HG02798 (cell line): ENCODE results near the gene EPN1.

Experiments
- ATAC-seq: cut with Tn5 transposase; IDR thresholded peaks from one replicate; pipeline ENCODE4 v1.9.1; 2021; ENCODE audit warnings: mild to moderate bottlenecking; ENCODE audit not compliant: unreplicated experiment, poor library complexity

EPN1 gene

DNA sequence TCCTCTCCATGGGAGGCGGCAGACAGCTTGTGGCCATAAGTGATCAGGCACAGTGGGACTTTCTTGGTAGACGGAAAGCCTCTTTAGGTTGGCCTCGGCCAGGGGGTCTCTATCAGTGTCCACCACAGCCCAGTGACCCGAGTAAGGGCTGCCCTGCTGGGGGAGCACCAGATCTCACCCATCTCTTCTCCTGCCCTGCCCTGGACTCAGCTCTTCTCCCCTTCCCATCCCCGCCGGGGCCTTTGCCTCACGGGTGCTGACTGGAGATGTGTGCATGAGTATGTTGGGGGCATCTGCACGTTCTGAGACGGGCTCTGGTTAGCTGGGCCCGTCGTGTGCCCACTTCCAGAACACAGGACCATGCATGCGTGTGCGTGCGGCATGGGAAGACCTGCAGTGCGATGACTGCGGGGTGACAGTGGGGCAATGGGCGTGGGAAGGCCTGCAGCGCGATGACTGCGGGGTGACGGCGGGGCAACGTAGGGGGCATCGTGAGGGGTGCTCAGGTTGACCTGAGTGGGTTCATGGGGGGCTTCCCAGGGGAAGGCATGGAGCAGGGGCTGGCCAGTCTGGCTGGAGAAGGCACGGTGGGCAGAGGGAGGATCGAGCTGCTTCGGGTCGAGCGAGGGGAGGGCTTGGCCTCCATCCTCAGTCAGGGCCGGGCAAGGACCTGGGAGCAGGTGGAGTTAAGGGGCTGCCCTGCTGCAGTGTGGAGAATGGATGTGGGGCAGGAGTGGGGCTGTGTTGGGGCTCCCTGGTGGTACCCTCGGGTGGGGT, 15.9 kb downstream of the EPN1 start:
- no peak for ATAC-seq

GRCh38 chr19:55691561-55692481, 16.8 kb downstream of the EPN1 start:
- no peak for ATAC-seq

GRCh38 chr19:55692681-55693081, 17.7 kb downstream of the EPN1 start:
- ATAC-seq = no peak

DNA sequence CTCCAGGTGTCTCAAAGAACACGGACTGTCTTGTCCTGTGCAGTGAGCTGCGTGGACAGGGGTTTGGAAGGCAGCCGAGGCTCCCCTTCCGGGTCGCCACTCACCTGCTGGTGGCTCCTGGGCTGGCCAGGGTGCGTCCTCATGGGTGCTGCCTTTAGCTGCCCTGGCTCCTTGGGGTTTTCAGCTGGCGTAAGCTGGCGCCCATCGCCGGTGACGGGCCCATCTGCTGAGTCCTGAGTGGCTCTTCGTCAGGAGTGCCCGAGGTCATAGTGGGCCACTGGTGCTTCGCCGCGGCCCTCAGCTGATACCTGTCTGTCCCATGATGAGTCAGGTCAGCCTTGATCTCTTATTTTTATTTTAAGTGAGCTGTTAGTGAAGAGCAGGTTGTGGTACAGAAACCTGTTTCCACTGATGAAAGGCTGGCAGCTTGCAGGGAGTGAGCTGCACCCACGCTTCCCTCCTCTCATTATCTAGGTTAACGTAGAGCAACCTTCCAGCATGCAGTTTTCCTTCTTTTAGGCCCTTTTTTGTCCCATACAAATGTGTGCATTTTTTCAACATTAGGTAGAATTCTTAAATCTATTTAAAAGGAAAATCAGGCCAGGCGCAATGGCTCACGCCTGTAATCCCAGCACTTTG, 18.4 kb downstream of the EPN1 start:
- no peak for ATAC-seq

- no peak for ATAC-seq
These were observed 19.2 kb downstream of the EPN1 start for GRCh38 chr19:55694241-55694655.

GRCh38 chr19:55694656-55695491, 19.8 kb downstream of the EPN1 start:
- ATAC-seq = no peak

DNA sequence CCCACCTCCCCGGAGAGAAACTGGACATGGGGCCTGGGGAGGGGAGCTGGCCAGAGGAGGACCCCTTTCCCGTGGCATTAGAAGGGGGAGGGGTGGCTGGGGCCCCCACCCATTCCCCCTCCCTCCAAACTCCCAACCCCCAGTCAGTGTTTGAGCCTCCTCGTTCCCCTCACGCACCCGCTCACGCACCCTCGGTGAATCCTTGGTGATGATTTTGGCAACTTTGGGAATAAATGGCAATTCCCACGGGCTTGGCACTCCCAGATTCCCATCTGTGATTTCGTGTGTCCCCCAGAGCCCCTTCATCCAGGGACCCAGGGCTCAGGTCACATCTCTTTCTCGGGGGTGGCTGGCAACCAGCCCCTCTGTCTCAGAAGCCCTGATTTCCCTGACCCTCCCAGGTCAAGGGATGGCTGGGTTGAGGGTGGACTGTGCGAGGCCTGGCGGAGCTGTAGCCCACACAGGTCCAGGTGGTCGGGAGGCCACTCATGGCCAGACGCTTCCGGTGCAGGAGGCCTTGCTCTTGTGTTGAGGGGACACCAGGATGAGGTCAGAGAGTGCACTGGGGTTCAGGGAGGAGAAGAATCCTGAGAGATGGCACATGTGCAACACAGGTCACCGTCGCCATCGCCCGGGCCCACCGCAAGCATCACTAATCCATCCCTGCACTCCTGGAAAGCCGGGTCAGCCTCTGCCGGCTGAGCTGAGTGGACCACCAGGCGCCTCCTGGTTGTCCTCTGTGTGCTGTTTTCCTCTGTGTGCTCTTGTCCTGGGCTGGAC, 20.7 kb downstream of the EPN1 start:
- ATAC-seq = no peak

GRCh38 chr19:55696301-55697068, 21.5 kb downstream of the EPN1 start:
- ATAC-seq = no peak

GRCh38 chr19:55697069-55697440, 22.0 kb downstream of the EPN1 start:
- ATAC-seq = no peak

- no peak for ATAC-seq
These were observed 22.7 kb downstream of the EPN1 start for GRCh38 chr19:55697698-55698097.

DNA sequence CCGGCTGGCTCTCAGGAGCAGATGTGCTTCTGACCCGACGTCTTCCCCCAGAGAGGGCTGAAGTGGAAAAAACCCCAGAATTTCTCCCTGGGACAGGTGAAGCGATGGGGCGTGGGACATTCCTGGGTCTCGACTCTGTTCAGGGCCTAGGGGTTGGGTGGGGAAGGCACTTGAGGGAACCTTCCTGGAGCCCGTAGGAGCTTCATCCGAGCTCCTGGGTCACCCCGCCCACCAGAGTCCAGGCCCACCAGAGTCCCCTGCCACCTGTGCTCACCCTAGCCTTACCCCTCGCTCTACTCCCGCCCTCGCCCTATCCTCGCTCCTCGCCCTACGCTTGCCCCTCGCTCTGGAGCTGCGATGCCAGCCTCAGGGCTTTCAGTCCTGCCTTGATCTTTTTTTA, 23.2 kb downstream of the EPN1 start:
- ATAC-seq = no peak

DNA sequence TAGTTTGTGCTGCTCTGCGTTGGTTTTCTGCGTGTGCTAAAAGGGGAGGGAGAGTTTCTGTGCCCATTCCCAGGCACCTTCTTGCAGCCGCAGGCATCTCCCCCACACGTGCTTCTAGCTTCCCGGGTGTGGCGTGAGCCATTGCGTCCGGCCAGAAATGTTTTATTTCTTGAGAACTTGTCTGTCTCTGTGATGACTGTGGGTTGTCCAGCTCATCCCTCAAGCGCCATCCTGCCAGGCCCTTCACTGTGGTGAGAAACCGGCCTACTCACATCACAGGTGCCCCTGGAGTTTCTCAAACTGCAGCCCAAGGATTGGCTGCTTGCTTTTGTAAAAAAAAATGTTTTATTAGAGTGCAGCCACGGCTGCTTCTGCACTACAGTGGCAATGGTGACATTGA, 24.2 kb downstream of the EPN1 start:
- ATAC-seq = no peak

GRCh38 chr19:55700813-55701212, 25.8 kb downstream of the EPN1 start:
- ATAC-seq = no peak

- no peak for ATAC-seq
These were observed 27.2 kb downstream of the EPN1 start for GRCh38 chr19:55702131-55702627.

- ATAC-seq = no peak
These were observed 28.8 kb downstream of the EPN1 start for GRCh38 chr19:55703790-55704215.

DNA sequence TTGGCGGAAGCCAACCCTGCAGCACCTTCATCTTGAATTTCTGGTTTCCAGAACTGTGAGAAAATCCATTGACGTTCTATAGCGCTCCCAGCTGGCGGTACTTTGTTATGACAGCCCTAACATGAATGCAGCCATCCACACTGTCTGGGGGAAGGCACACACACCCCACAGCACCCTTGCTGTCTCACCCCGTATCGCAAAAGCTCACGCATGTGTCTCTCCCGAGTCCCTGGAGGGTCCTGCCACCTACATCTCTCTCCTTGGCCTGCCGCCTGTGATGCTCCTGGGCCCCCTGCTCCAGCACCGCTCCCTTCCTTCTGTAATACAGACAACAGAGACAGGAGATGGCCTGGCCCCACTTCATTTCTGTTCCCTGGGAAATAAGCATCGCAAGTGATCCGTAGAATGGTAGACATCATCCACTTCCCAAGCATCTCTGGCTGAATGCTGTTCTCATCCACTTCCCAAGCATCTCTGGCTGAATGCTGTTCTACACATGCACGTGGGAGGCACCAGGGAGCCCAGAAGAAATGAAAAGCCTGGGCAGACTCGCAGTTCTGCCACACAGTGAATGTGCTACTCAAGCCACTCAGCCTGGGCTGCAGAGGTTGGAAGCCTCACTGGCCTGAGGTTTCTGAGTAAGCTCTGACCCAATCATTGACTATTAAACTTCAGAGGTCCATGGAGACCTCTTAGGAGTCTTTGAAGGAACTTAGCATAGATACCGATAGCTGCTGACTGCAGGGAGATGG, 29.6 kb downstream of the EPN1 start:
- no peak for ATAC-seq

- ATAC-seq = no peak
These were observed 30.9 kb downstream of the EPN1 start for GRCh38 chr19:55705972-55706371.

DNA sequence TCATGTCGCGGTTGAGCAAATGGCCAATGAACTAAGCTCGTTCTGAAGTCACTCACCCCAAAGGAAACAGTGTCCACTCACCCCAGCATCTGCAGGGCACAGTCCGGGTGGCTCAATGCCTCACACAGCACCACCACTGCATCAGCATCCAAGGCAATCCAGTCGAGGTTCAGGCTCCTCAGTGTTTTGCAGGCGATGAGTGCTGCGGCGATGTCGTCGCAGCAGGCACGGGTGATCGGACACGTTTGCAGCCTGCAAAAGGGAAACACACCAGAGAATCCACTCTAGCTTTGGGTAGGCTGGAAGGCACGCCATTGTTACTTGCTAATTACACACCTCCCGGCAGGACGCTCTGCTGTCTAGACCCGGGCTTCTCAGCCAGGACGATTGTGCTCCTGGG, 36.7 kb downstream of the EPN1 start:
- no peak for ATAC-seq
